GM23338 (cell line): ENCODE measurements around the gene R3HDM2. TPM values are rescaled to one million over a fixed set of nuclear protein-coding genes. Genes with fewer than 3 reads are reported as not detected.

ENCODE experiments used
- ATAC-seq: fragments of 200-7000 bp; cut with Tn5 transposase; 3 replicates; pipeline ENCODE4 v1.9.1; 2020
- DNase-seq: peaks from one replicate; pipeline ENCODE4 v3.0.0-alpha.2; 2015; ENCODE audit warnings: low spot score
- H2AFZ ChIP-seq: fragments of 200-600 bp; sonication (generic); 2 replicates; pipeline ENCODE4 v1.8.0; 2016; ENCODE audit warnings: antibody characterized with exemption, mild to moderate bottlenecking, moderate library complexity
- H3F3A ChIP-seq: fragments of 200-600 bp; sonication (generic); replicated peaks from 2 replicates; pipeline ENCODE4 v1.8.0; 2017; ENCODE audit warnings: antibody characterized with exemption, mixed run types, low read depth
- H3K27ac ChIP-seq: fragments of 200-600 bp; sonication (generic); 2 replicates; pipeline ENCODE4 v1.6.1; 2016; ENCODE audit warnings: low read depth
- H3K27me3 ChIP-seq: fragments of 200-600 bp; sonication (generic); 2 replicates; pipeline ENCODE4 v1.8.0; 2016; ENCODE audit warnings: mild to moderate bottlenecking, mixed run types, moderate library complexity; ENCODE audit not compliant: insufficient read depth
- H3K36me3 ChIP-seq: fragments of 200-600 bp; sonication (generic); 2 replicates; pipeline ENCODE4 v1.8.0; 2016; ENCODE audit warnings: mild to moderate bottlenecking; ENCODE audit not compliant: insufficient read depth
- H3K4me1 ChIP-seq: fragments of 200-600 bp; sonication (generic); 2 replicates; pipeline ENCODE4 v1.8.0; 2016; ENCODE audit warnings: mild to moderate bottlenecking, moderate library complexity; ENCODE audit not compliant: insufficient read depth
- H3K4me2 ChIP-seq: fragments of 200-600 bp; sonication (generic); 2 replicates; pipeline ENCODE4 v1.7.1; 2017; ENCODE audit warnings: mixed run types
- H3K4me3 ChIP-seq: fragments of 200-600 bp; sonication (generic); 2 replicates; pipeline ENCODE4 v1.6.1; 2016; ENCODE audit warnings: mixed run types
- H3K79me2 ChIP-seq: fragments of 200-600 bp; sonication (generic); replicated peaks from 2 replicates; pipeline ENCODE4 v1.8.0; 2017; ENCODE audit warnings: mild to moderate bottlenecking; ENCODE audit not compliant: insufficient read depth
- H3K9me2 ChIP-seq: fragments of 200-600 bp; sonication (generic); 2 replicates; pipeline ENCODE4 v1.8.0; 2017; ENCODE audit not compliant: insufficient read depth
- H4K20me1 ChIP-seq: fragments of 200-600 bp; sonication (generic); replicated peaks from 2 replicates; pipeline ENCODE4 v1.8.0; 2017; ENCODE audit warnings: mild to moderate bottlenecking; ENCODE audit not compliant: insufficient read depth
- H3K27ac Mint-ChIP-seq: 2 replicates; pipeline ENCODE4 v1.8.0; 2020; ENCODE audit warnings: inconsistent platforms, mild to moderate bottlenecking, moderate library complexity, mixed read lengths
- H3K27me3 Mint-ChIP-seq: 3 replicates; pipeline ENCODE4 v1.8.0; 2022; ENCODE audit warnings: low read depth, mild to moderate bottlenecking, moderate library complexity, mixed read lengths, inconsistent platforms; ENCODE audit not compliant: insufficient read depth, poor library complexity
- H3K36me3 Mint-ChIP-seq: 3 replicates; pipeline ENCODE4 v1.8.0; 2021; ENCODE audit warnings: low read depth, mild to moderate bottlenecking, inconsistent platforms, moderate library complexity, mixed read lengths
- H3K4me1 Mint-ChIP-seq: 3 replicates; pipeline ENCODE4 v1.8.0; 2020; ENCODE audit warnings: mild to moderate bottlenecking, inconsistent platforms, mixed read lengths
- H3K4me3 Mint-ChIP-seq: 3 replicates; pipeline ENCODE4 v1.8.0; 2021; ENCODE audit warnings: moderate library complexity, mild to moderate bottlenecking, inconsistent platforms, mixed read lengths
- H3K9me3 Mint-ChIP-seq: 3 replicates; pipeline ENCODE4 v1.8.0; 2020; ENCODE audit warnings: moderate library complexity, mild to moderate bottlenecking, inconsistent platforms, mixed read lengths
- CREB1 ChIP-seq: fragments of 250-450 bp; sonication (Bioruptor Pico); IDR thresholded peaks from 2 replicates; pipeline ENCODE4 v1.5.0; 2020; ENCODE audit warnings: low read depth, mild to moderate bottlenecking, moderate library complexity
- POLR2AphosphoS5 ChIP-seq: IDR thresholded peaks from 2 replicates; pipeline ENCODE4 v1.6.1; 2016; ENCODE audit warnings: antibody characterized with exemption, low read depth
- STAT1 ChIP-seq: IDR thresholded peaks from one replicate; pipeline ENCODE4 v1.6.1; 2016; ENCODE audit warnings: antibody characterized with exemption; ENCODE audit not compliant: unreplicated experiment
- ZNF114 ChIP-seq: fragments of 250-450 bp; sonication (Bioruptor Pico); IDR thresholded peaks from 2 replicates; pipeline ENCODE4 v1.5.0; 2020; ENCODE audit warnings: mild to moderate bottlenecking, moderate library complexity
- ZNF331 ChIP-seq: fragments of 250-450 bp; sonication (Bioruptor Pico); IDR thresholded peaks from 2 replicates; pipeline ENCODE4 v1.5.0; 2020; ENCODE audit warnings: low read depth, mild to moderate bottlenecking, moderate library complexity
- polyA plus RNA-seq: library from polyadenylated mRNA; unstranded; fragments of >200 nt; fragmentation: Nextera tagmentation; extraction: Ambion mirVana; gene quantifications from 2 replicates; pipeline ENCODE4 v1.2.1, GENCODE V29; 2016
- total RNA-seq: library from RNA; depleted of rRNA; stranded (reverse); fragments of >200 nt; shearing (Covaris generic); gene quantifications from 2 replicates; pipeline ENCODE4 v1.2.3, GENCODE V29; 2014
- TF ChIP-seq, protein P1 (sequence below), 2 experiments: fragments of 200-600 bp in 1 of 2; sonication (generic) in 1 of 2; conservative IDR thresholded peaks; 2 replicates each; pipeline versions ENCODE4 v1.5.1 to v1.6.1; 2016 to 2017; ENCODE audit warnings: antibody characterized with exemption in 2 of 2, low read depth in 2 of 2, mild to moderate bottlenecking in 2 of 2, moderate library complexity in 1 of 2
- TF ChIP-seq, protein P2 (sequence below): fragments of 250-450 bp; sonication (Bioruptor Pico); IDR thresholded peaks from 2 replicates; pipeline ENCODE4 v1.5.0; 2020; ENCODE audit warnings: mild to moderate bottlenecking, moderate library complexity

R3HDM2 gene
- total and polyA plus RNA-seq, 2 experiments from 2014 or later: 9.6 to 19.6 TPM

- peaks cover 8% of the 10 kb centered on the region for H3K27me3 Mint-ChIP-seq
- no peak overlapping the region for H3K27ac Mint-ChIP-seq
- Histone ChIP-seq H4K20me1 (no peaks in the 10 kb centered on the region), H2AFZ (no peak overlapping the region), H3K9me2 (no peaks in the 10 kb centered on the region), H3K4me2 (no peak overlapping the region), H3F3A (no peaks in the 10 kb centered on the region), H3K27me3 (no peaks in the 10 kb centered on the region), H3K4me1 (no peaks in the 10 kb centered on the region), H3K27ac (no peak overlapping the region), H3K4me3 (no peak overlapping the region), H3K36me3 (no peaks in the 10 kb centered on the region), H3K79me2 (no peaks in the 10 kb centered on the region)
- no peak overlapping the region for H3K4me3 Mint-ChIP-seq
- no peak for TF ChIP-seq STAT1
- DNase-seq: no peak
- H3K36me3 Mint-ChIP-seq: peaks cover 10% of the 10 kb centered on the region
- peaks cover 4% of the 10 kb centered on the region; the same call in 2 of the 3 replicates for H3K4me1 Mint-ChIP-seq
- peaks cover 18% of the 10 kb centered on the region for H3K9me3 Mint-ChIP-seq
- no peak for ATAC-seq
Observed at GRCh38 chr12:57438400-57438799, 7.6 kb upstream of the R3HDM2 start.

- Histone ChIP-seq H3K27me3 (no peaks in the 10 kb centered on the region), H2AFZ (peak overlapping the region; percentile 83; the same call in 1 of the 2 replicates), H3K9me2 (no peaks in the 10 kb centered on the region), H3K36me3 (no peaks in the 10 kb centered on the region), H3K79me2 (no peaks in the 10 kb centered on the region), H3K4me1 (peaks cover 6% of the 10 kb centered on the region; the same call in 1 of the 2 replicates), H3K4me2 (no peak overlapping the region), H4K20me1 (no peaks in the 10 kb centered on the region), H3K27ac (no peak overlapping the region), H3F3A (peaks cover 11% of the 10 kb centered on the region), H3K4me3 (no peak overlapping the region)
- Mint-ChIP-seq H3K9me3 (no peaks in the 10 kb centered on the region), H3K36me3 (no peaks in the 10 kb centered on the region; the same call in 2 of the 3 replicates), H3K27ac (peak overlapping the region; percentile 56; the same call in 1 of the 2 replicates), H3K4me1 (peaks cover 9% of the 10 kb centered on the region; the same call in 2 of the 3 replicates), H3K4me3 (no peak overlapping the region; the same call in 2 of the 3 replicates), H3K27me3 (peaks cover 5% of the 10 kb centered on the region)
- DNase-seq (no peak), ATAC-seq (no peak)
- TF ChIP-seq POLR2AphosphoS5 (no peak), STAT1 (no peak), ZNF114 (CRISPR knock-in tag) (no peak), CREB1 (no peak), ZNF331 (CRISPR knock-in tag) (no peak)
- TF ChIP-seq, protein P1, sequence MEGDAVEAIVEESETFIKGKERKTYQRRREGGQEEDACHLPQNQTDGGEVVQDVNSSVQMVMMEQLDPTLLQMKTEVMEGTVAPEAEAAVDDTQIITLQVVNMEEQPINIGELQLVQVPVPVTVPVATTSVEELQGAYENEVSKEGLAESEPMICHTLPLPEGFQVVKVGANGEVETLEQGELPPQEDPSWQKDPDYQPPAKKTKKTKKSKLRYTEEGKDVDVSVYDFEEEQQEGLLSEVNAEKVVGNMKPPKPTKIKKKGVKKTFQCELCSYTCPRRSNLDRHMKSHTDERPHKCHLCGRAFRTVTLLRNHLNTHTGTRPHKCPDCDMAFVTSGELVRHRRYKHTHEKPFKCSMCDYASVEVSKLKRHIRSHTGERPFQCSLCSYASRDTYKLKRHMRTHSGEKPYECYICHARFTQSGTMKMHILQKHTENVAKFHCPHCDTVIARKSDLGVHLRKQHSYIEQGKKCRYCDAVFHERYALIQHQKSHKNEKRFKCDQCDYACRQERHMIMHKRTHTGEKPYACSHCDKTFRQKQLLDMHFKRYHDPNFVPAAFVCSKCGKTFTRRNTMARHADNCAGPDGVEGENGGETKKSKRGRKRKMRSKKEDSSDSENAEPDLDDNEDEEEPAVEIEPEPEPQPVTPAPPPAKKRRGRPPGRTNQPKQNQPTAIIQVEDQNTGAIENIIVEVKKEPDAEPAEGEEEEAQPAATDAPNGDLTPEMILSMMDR (conservative IDR thresholded peaks at IDR 0.05; ENCODE audit: low read depth in 2 of 2): no peak
- TF ChIP-seq, protein P2, sequence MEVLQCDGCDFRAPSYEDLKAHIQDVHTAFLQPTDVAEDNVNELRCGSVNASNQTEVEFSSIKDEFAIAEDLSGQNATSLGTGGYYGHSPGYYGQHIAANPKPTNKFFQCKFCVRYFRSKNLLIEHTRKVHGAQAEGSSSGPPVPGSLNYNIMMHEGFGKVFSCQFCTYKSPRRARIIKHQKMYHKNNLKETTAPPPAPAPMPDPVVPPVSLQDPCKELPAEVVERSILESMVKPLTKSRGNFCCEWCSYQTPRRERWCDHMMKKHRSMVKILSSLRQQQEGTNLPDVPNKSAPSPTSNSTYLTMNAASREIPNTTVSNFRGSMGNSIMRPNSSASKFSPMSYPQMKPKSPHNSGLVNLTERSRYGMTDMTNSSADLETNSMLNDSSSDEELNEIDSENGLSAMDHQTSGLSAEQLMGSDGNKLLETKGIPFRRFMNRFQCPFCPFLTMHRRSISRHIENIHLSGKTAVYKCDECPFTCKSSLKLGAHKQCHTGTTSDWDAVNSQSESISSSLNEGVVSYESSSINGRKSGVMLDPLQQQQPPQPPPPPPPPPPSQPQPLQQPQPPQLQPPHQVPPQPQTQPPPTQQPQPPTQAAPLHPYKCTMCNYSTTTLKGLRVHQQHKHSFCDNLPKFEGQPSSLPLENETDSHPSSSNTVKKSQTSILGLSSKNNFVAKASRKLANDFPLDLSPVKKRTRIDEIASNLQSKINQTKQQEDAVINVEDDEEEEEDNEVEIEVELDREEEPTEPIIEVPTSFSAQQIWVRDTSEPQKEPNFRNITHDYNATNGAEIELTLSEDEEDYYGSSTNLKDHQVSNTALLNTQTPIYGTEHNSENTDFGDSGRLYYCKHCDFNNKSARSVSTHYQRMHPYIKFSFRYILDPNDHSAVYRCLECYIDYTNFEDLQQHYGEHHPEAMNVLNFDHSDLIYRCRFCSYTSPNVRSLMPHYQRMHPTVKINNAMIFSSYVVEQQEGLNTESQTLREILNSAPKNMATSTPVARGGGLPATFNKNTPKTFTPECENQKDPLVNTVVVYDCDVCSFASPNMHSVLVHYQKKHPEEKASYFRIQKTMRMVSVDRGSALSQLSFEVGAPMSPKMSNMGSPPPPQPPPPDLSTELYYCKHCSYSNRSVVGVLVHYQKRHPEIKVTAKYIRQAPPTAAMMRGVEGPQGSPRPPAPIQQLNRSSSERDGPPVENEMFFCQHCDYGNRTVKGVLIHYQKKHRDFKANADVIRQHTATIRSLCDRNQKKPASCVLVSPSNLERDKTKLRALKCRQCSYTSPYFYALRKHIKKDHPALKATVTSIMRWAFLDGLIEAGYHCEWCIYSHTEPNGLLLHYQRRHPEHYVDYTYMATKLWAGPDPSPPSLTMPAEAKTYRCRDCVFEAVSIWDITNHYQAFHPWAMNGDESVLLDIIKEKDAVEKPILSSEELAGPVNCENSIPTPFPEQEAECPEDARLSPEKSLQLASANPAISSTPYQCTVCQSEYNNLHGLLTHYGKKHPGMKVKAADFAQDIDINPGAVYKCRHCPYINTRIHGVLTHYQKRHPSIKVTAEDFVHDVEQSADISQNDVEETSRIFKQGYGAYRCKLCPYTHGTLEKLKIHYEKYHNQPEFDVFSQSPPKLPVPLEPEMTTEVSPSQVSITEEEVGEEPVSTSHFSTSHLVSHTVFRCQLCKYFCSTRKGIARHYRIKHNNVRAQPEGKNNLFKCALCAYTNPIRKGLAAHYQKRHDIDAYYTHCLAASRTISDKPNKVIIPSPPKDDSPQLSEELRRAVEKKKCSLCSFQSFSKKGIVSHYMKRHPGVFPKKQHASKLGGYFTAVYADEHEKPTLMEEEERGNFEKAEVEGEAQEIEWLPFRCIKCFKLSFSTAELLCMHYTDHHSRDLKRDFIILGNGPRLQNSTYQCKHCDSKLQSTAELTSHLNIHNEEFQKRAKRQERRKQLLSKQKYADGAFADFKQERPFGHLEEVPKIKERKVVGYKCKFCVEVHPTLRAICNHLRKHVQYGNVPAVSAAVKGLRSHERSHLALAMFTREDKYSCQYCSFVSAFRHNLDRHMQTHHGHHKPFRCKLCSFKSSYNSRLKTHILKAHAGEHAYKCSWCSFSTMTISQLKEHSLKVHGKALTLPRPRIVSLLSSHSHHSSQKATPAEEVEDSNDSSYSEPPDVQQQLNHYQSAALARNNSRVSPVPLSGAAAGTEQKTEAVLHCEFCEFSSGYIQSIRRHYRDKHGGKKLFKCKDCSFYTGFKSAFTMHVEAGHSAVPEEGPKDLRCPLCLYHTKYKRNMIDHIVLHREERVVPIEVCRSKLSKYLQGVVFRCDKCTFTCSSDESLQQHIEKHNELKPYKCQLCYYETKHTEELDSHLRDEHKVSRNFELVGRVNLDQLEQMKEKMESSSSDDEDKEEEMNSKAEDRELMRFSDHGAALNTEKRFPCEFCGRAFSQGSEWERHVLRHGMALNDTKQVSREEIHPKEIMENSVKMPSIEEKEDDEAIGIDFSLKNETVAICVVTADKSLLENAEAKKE (CRISPR knock-in tag): no peak
Observed at GRCh38 chr12:57435293-57435692, 4.5 kb upstream of the R3HDM2 start.
